Tibial nerve (tissue), 4 donors: ENCODE measurements around the gene LONP2. TPM values are rescaled to one million over a fixed set of nuclear protein-coding genes. Genes with fewer than 3 reads are reported as not detected.

Source experiments
- DNase-seq, 2 donors: peaks; one replicate each; pipeline ENCODE4 v3.0.0-alpha.2; 2019; ENCODE audit warnings: low spot score in 2 of 2
- H3K27ac ChIP-seq, 4 donors: fragments of 200-600 bp; sonication (generic) in 3 of 4; one replicate each; pipeline ENCODE4 v1.5.1; 2017 to 2019; ENCODE audit warnings: mild to moderate bottlenecking in 1 of 4
- H3K27me3 ChIP-seq, 2 donors: fragments of 200-600 bp; sonication (generic) in 1 of 2; one replicate each; pipeline versions ENCODE4 v1.5.1 to v1.6.0; 2017 to 2019
- H3K36me3 ChIP-seq, 3 donors: fragments of 200-600 bp; sonication (generic); one replicate each; pipeline ENCODE4 v1.5.1; 2018 to 2019
- H3K4me1 ChIP-seq, 4 donors: fragments of 200-600 bp; sonication (generic) in 3 of 4; one replicate each; pipeline ENCODE4 v1.5.1; 2017 to 2019
- H3K4me3 ChIP-seq, 4 donors: fragments of 200-600 bp; sonication (generic) in 3 of 4; one replicate each; pipeline ENCODE4 v1.5.1; 2017 to 2019; ENCODE audit warnings: mild to moderate bottlenecking in 1 of 4, moderate library complexity in 1 of 4
- H3K9me3 ChIP-seq, 4 donors: fragments of 200-600 bp; sonication (generic) in 3 of 4; one replicate each; pipeline ENCODE4 v1.5.1; 2017 to 2019
- EP300 ChIP-seq, 2 donors: sonication (generic); formaldehyde crosslinking; IDR thresholded peaks; one replicate each; pipeline ENCODE4 v1.6.1; 2017; ENCODE audit warnings: antibody characterized with exemption in 2 of 2, mild to moderate bottlenecking in 1 of 2
- POLR2A ChIP-seq, 2 donors: fragments of 450-650 bp; IDR thresholded peaks; one replicate each; pipeline ENCODE4 v1.6.1; 2017; ENCODE audit warnings: antibody characterized with exemption in 2 of 2, mild to moderate bottlenecking in 2 of 2, moderate library complexity in 2 of 2
- WGBS, 2 donors: methylation state at CpG; one replicate each; pipeline ENCODE4 v1.1.5; 2018; 5-methylcytosine and 5-hydroxymethylcytosine counted together
- total RNA-seq, 4 donors: library from RNA; depleted of rRNA; stranded (reverse); fragments of >200 nt; gene quantifications; one replicate each; pipeline ENCODE4 v1.1.0, GENCODE V29; 2016
- TF ChIP-seq, protein P1 (sequence below), 5 experiments: fragments of 200-600 bp in 3 of 5; fragments of 450-650 bp in 2 of 5; sonication (generic) in 3 of 5; IDR thresholded peaks; one replicate each; pipeline ENCODE4 v1.5.1; 2016 to 2019; ENCODE audit warnings: antibody characterized with exemption in 5 of 5, mild to moderate bottlenecking in 3 of 5, moderate library complexity in 2 of 5

The LONP2 gene
- total RNA-seq, 4 donors from 2014 or later, result 36.2 to 50.3 (median 48.3) TPM

DNA sequence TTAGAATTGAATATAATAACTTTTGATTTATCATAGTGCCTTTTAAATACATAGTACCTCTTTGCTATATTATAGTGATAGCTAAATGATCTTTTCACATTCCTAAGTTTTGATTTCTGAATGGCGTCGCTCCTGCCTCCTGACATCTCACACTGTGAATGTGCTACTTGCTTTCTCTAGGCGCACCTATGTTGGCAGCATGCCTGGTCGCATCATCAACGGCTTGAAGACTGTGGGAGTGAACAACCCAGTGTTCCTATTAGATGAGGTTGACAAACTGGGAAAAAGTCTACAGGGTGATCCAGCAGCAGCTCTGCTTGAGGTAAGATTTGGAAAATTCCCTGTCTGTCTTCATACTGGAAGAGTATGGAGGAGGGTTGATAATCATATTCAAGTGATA, 33.1 kb downstream of the LONP2 start:
- no peak for DNase-seq
- Histone ChIP-seq H3K9me3 (no peaks in the 10 kb centered on the region), H3K4me3 (no peak overlapping the region), H3K4me1 (peaks cover 0 to 85% (median 6%) of the 10 kb centered on the region in 4 donors), H3K36me3 (no peaks in the 10 kb centered on the region), H3K27me3 (no peaks in the 10 kb centered on the region), H3K27ac (peak overlapping the region in 1 of 4 donors; percentile 89)
- TF ChIP-seq POLR2A (IDR thresholded peaks at IDR 0.05), result no peak
- 84 to 88% methylated on average over 5 of the region's 5 CpGs for WGBS, 2 donors

DNA sequence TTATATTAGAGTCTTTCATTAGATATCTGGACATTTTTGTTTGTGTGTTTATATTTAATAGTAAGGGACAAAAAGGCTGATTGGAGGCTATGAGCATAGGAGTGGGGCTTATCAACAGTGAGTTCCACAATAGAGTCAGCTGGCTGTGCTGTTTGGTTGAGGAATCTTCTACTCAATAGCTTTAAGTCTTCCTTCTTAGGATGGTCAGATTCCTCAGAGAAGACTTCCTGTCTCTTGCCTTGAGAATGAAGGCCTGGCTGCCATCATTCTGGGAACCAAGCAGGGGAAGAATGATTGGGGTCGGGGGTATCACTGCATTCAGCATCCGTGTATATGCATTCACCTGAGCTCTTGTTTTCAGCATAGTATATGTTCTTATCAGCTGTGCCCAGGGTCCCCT, 35.1 kb downstream of the LONP2 start:
- H3K27ac ChIP-seq, result peak overlapping the region in 1 of 4 donors; percentile 61
- H3K9me3 ChIP-seq, result no peaks in the 10 kb centered on the region
- WGBS, 2 donors, result 66 to 73% methylated on average over 2 of the region's 2 CpGs

GRCh38 chr16:48280546-48280945, 36.4 kb downstream of the LONP2 start:
- Histone ChIP-seq H3K27me3 (no peaks in the 10 kb centered on the region), H3K36me3 (peaks cover 0 to 22% (median 0%) of the 10 kb centered on the region in 3 donors), H3K4me1 (peaks cover 0 to 65% (median 0%) of the 10 kb centered on the region in 4 donors), H3K4me3 (no peak overlapping the region), H3K9me3 (no peaks in the 10 kb centered on the region), H3K27ac (peak overlapping the region in 2 of 4 donors; percentile 30 to 61)
- WGBS, 2 donors, result 79 to 87% methylated on average over 2 of the region's 2 CpGs
- TF ChIP-seq EP300 (IDR thresholded peaks at IDR 0.05) (no peak), POLR2A (IDR thresholded peaks at IDR 0.05) (no peak)
- TF ChIP-seq, protein P1, sequence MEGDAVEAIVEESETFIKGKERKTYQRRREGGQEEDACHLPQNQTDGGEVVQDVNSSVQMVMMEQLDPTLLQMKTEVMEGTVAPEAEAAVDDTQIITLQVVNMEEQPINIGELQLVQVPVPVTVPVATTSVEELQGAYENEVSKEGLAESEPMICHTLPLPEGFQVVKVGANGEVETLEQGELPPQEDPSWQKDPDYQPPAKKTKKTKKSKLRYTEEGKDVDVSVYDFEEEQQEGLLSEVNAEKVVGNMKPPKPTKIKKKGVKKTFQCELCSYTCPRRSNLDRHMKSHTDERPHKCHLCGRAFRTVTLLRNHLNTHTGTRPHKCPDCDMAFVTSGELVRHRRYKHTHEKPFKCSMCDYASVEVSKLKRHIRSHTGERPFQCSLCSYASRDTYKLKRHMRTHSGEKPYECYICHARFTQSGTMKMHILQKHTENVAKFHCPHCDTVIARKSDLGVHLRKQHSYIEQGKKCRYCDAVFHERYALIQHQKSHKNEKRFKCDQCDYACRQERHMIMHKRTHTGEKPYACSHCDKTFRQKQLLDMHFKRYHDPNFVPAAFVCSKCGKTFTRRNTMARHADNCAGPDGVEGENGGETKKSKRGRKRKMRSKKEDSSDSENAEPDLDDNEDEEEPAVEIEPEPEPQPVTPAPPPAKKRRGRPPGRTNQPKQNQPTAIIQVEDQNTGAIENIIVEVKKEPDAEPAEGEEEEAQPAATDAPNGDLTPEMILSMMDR (IDR thresholded peaks at IDR 0.05), result no peak
- no peak for DNase-seq

More for the DNA sequence above, 35.1 kb downstream of the LONP2 start:
- H3K4me3 ChIP-seq, result no peak overlapping the region
- DNase-seq, result no peak
- TF ChIP-seq EP300 (IDR thresholded peaks at IDR 0.05) (no peak), POLR2A (IDR thresholded peaks at IDR 0.05) (no peak)
- TF ChIP-seq, protein P1 (IDR thresholded peaks at IDR 0.05), result no peak
- peaks cover 0 to 76% (median 0%) of the 10 kb centered on the region in 4 donors for H3K4me1 ChIP-seq
- no peaks in the 10 kb centered on the region for H3K27me3 ChIP-seq
- peaks cover 0 to 9% (median 0%) of the 10 kb centered on the region in 3 donors for H3K36me3 ChIP-seq

GRCh38 chr16:48282636-48283263, 38.6 kb downstream of the LONP2 start:
- 66 to 73% methylated on average over 2 of the region's 2 CpGs for WGBS, 2 donors
- peaks cover 0 to 10% (median 4%) of the 10 kb centered on the region in 4 donors for H3K9me3 ChIP-seq
- H3K36me3 ChIP-seq, result peaks cover 0 to 44% (median 0%) of the 10 kb centered on the region in 3 donors
- H3K4me1 ChIP-seq, result peaks cover 0 to 43% (median 0%) of the 10 kb centered on the region in 4 donors
- H3K27ac ChIP-seq, result peak overlapping the region in 2 of 4 donors; percentile 24 to 29
- no peak overlapping the region for H3K4me3 ChIP-seq
- H3K27me3 ChIP-seq, result no peaks in the 10 kb centered on the region
- no peak for DNase-seq
- TF ChIP-seq POLR2A (IDR thresholded peaks at IDR 0.05) (no peak), EP300 (IDR thresholded peaks at IDR 0.05) (no peak)
- TF ChIP-seq, protein P1 (IDR thresholded peaks at IDR 0.05), result no peak

GRCh38 chr16:48284772-48285409, 40.8 kb downstream of the LONP2 start:
- Histone ChIP-seq H3K27me3 (no peaks in the 10 kb centered on the region), H3K4me3 (no peak overlapping the region), H3K4me1 (peaks cover 0 to 23% (median 0%) of the 10 kb centered on the region in 4 donors), H3K27ac (no peak overlapping the region), H3K9me3 (peaks cover 0 to 10% (median 4%) of the 10 kb centered on the region in 4 donors), H3K36me3 (peaks cover 0 to 65% (median 0%) of the 10 kb centered on the region in 3 donors)
- no peak for DNase-seq
- 96 to 98% methylated on average over 4 of the region's 4 CpGs for WGBS, 2 donors
- TF ChIP-seq, protein P1 (IDR thresholded peaks at IDR 0.05), result no peak
- TF ChIP-seq POLR2A (IDR thresholded peaks at IDR 0.05), result no peak
- TF ChIP-seq EP300 (IDR thresholded peaks at IDR 0.05), result no peak
